HG03354 (cell line): ENCODE data around the gene BMPER.

Source experiments
- ATAC-seq: cut with Tn5 transposase; IDR thresholded peaks from one replicate; pipeline ENCODE4 v1.9.1; 2021; ENCODE audit warnings: mild to moderate bottlenecking; ENCODE audit not compliant: unreplicated experiment, poor library complexity, severe bottlenecking

Gene BMPER

DNA sequence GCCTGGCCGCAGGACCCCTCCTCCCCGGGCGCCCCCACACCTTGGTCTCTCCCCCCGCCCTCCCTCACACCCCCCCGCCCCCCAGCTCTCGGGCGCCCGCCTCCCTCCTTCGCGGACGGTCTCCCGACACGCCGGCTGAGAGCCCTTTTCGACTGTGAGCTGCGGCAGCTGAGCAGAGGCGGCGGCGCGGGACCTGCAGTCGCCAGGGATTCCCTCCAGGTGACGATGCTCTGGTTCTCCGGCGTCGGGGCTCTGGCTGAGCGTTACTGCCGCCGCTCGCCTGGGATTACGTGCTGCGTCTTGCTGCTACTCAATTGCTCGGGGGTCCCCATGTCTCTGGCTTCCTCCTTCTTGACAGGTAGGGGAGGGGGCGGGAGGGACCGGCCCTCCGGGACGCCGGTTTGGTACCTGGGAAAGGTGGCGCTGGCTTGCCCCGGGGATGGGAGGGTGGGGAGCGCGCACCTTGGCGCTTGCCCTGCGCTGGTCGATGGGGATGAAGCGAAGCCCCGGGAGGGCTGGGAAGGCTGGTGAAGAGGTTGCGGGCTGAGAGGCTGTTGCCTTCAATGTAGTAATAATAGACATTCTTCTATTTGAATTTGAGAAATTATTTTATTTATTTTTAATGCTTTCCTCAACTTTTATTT is at the start of gene BMPER:
BMPER (plus strand) TSS at position 151 of the 644 bp plus-strand sequence; CDS start at position 226, 75 bp downstream.
- ATAC-seq, result no peak

DNA sequence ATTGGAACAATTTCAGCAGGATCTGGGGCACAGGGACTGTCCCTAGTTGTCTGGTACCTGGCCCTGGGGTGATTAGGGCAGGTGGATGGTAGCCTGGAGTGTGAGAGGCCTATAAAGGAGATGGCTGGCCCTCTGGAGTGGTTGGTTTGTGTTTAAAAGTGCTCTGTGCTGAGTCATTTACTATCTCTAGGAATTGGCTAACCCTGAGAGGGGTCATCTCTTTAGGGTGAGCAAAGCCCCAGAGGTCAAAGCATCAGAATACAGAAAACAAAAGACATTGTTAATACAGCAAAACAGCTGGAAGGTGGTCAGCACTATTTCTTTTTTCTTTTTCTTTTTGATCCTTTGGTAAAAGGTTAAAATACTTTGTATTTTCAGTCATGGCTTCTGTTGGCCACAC is 43.4 kb upstream of the BMPER start:
- no peak for ATAC-seq

DNA sequence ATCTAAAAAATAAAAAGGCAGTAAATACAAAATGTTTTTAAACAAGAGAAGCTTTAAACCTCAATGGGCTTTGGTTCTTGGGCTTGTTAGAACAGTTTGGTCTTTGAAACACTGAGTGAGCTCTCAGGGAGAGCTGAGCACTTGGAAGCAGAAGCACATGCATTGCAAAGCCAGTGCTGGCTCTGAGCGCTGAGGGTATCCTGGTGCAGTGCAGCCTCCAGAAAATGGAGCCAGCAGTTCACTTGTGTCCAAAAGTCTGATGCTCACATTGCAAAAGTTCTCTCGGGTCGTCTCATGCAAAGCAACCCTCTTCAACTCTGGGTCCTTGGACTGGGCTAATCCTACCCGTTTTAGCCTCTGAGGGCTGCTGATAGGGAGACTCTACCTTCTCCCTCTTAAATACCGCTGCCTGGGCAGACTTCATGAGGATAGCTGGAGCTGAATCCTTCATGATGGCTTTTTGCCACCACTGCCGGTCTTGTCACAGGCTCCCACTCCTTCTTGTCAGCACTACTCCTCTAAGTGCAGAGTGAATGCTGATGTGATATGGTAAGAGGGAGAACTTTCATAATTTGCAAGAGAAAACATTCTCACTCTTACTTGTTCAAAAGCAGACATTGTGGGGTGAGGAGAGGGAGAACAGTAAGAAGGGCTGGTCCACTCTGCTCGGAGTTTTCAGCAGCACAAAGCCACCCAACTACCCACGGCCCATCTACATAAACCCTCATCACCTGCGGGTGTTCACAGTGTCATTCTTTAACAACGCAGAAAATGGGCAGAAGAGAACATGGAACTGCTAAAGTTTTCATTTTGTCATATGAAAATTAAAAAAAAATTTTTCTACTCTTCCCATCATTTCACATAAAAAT is 42.2 kb upstream of the BMPER start:
- ATAC-seq, result no peak

DNA sequence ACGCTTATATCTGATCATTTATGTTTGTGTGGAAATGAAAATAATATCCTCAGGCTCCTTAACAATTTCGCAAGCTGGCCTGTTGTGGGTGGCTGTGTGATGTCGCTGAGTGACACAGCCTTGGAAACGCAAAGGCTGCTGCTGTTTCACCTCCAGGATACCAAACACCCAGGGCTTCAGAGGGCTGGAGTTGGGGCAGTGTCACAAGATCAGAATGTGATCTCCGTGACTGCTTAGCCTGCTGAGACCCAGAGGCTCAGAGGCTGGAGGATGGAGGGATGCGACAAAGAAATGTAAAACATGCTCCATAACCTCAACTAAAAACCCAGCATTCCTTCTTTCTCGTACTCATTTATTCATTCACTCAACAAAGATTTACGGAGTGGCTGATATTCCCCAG is 37.2 kb upstream of the BMPER start:
- ATAC-seq, result no peak

DNA sequence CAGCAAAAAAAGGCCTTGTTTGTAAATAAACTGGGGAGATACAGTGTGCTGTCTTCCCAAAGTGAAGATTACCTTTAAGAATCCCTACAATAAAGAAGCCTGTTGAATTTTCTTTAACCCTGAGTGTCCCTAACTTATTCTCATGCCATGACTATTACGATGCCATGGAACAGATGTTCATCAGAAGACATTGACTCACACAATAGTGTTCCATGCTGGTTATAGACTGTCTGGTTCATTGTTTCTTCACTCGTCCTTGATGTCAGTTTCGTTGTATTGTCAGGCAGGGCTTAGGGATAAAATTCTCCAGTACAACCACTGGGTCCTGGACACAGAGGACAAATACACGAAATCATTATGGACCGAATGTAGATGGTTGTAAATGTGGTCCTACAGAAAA is 36.2 kb upstream of the BMPER start:
- ATAC-seq, result no peak

DNA sequence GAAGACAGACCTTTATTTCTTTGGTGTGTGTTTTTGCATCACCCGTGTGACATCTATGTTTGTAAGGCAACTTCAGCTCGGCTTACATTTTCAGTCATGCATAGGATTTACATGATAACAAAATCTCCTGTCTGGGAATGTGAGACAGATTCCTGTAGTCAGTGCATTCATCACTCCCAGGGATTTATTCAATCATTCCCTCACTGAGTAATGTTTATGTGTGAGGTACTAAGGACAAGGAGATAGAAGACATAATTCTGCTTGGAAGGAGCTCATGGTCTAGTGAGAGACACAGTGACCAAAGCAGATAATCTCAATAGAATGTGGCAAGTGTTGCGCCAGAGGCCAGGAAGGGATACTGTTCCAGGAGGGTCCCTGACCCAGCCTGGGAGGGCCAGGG is 35.2 kb upstream of the BMPER start:
- no peak for ATAC-seq

DNA sequence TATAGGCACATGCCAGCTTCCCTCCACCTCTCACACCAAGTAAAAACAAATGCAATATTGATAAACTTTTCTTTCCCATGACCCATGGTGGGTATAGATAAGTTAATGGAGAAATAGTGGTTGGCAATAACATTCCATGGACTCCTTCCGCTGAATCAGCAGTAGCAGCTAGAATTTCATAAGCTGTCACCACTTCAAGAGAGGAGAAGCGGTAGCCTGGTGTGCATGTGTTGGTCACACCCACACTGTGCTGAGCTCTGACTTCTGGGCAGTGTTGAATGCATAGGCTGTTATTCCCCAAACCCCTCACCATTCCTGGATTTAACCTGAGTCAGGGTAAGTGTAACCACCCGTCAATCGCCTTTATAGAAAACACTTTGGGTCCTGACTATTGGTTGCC is 32.5 kb upstream of the BMPER start:
- ATAC-seq, result no peak

DNA sequence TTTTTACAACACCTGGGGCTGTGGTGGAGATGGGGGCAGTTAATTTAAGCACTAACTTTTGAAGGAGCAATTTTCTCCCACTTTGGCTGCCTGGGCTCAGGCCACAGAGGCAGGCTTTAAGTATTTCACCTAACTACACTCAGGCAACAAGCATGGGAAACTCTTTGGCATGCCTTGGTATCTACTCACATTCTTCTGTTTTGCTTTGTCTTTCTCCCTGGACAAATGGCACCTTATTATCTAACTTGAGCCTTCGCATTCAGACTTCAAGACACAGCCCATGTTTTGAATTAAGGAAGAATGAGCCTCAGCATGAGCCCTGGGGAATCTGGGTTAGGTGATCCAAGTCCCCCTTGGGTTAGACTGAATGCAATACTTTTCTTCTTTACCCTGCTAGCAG is 31.8 kb upstream of the BMPER start:
- no peak for ATAC-seq

DNA sequence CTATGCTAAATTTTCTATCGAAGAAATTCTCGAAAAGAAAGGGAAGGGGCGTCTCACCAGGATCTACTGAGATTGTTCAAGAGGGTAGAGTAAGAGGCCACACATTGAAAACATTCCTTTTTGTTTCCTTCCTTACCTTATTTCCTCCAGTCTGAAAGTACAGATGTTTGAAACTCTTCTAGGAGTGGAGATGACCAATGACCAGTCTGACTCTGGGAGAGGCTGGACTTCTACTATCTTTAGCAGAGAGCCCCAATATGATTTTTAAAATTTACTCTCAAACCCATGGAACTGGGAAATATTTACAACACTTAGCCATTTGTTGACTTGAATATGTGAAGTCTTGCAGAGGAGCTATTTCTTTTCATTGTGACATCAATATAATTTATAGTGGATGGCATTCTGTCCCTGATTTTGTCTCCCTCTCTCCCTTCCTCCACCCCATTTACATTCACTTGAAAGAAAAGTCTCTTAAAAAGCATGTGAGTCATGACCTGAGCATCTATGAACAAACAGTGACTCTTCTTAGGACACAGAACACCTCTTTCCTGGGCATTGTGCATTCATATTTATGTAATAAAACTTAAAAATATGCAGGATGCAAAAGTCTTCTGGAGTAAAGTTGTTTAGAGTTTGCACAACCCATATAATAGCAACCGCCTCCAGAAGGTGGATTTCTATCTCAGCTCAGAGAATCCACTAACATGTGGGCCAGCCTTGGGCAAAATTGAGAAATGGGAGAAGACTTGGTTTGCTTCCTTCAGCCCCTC is 31.2 kb upstream of the BMPER start:
- ATAC-seq, result no peak

DNA sequence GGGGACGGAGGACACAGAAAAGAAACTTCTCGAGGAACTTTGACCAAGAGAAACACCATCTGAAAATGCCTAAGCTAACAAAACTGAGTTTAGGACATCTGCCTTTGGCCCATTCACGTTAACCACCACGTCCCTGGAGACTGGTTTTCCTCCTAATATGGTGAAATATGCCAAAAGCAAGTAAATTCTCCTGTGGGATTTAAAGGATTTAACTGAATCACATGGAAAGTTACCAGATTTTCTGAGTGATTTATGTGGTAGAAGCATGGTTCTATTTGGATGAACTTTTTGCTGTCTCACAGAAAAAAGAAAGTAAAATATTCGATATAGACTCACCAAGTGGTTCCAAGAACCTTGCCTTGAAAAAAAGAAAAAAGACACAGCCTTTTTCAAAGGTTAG is 30.4 kb upstream of the BMPER start:
- ATAC-seq, result no peak

DNA sequence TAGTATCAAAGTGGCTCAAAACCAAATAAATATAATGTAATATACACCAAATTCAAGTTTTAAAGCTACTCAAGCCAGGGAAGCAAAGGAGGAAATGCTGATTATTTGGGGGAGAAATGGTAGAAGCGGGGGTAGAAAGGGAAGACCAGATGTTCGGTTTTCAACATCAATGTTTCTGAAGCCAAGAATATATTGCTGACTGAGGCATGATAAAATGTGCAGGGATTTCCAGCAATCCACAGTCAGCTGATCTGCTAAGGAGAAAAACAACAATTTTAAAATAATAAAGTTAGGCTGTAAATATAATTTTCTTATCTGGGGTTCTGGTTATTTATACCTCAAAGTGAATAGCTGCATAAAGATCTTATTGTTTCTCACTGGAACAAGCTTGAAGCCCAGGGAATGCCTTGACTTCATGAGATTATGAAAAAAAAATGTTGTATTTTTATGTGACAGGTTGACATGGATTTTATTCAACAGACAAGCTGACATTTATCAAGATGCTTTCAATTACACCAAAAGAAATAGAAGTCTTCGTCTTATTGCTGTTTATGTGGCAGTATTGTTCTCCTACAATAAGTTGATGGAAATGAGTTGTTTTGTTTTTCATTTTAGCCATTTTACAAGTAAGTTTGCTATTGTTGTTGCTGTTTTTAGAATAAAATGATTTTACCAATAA is 28.6 kb upstream of the BMPER start:
- ATAC-seq, result no peak

DNA sequence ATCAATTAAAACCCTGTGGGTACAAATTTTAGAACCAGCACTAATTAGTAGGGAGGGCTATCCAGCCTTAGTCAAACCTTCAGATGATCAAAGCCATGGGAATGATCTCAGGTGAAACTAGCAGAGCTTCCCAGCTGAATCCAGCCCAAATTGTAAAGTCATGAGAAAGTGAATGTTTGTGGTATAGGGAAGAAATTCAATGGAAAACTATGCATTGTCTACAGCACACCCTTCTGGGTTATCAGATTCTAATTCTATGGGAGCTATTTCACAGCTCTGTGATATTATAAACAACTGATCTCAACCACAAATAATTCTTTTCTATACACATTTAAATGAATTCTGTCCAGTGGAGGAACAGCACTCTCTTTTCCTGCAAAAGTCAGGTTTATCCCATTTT is 24.6 kb upstream of the BMPER start:
- ATAC-seq, result no peak

DNA sequence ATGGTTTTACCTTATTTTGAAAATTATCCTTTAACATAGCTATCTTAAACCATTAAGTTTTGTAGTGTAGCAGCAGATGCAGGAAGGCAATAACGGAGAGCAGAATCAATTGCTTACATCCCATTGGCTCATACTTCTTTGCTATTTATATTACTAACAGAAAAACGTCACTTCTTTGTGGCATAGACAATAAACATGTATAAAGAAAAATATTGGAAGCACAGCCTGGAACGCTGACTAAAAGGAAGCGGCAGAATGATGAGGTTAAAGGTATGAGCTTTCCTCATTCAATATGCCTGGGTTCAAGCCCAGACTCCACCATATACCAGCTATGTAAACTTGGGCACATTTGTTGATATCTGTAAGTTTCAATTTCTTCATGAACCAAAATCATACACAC is 24.0 kb upstream of the BMPER start:
- no peak for ATAC-seq

DNA sequence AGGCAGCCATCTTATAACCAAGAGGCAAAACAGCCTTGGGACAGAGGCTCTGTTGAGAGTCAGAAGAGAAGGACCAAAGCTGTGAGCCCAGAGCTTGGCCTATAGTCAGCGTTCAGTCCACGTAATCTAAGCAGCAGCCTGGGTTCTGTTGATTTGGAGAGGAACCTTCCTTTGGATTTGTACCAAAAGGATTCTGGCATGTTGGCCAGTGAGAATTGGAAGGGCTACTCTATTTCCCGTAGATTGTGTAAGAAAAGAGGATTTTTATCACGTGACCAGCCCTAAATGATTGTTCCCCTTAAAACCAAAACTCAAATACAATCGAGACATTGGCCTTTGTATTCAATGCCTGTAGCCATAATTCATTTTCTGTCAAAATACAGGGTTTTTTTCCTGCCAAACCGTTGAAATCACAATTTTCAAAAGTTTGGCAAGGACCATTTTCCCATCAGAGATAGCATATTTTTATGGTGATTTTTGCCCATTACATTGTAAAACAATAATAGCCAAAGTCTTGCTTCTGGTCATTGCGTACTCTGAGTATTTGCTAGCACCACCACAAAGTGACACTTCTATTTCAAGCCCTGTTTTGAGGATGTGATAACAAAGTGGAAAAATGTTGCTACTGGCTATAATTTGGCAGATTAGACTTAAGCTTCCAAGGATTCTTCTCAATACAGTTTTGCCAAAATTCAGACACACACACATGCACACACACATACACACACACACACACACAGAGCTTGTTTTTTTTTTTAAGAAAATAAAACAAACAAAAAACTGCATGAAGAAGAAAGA is 23.1 kb upstream of the BMPER start:
- ATAC-seq, result no peak

DNA sequence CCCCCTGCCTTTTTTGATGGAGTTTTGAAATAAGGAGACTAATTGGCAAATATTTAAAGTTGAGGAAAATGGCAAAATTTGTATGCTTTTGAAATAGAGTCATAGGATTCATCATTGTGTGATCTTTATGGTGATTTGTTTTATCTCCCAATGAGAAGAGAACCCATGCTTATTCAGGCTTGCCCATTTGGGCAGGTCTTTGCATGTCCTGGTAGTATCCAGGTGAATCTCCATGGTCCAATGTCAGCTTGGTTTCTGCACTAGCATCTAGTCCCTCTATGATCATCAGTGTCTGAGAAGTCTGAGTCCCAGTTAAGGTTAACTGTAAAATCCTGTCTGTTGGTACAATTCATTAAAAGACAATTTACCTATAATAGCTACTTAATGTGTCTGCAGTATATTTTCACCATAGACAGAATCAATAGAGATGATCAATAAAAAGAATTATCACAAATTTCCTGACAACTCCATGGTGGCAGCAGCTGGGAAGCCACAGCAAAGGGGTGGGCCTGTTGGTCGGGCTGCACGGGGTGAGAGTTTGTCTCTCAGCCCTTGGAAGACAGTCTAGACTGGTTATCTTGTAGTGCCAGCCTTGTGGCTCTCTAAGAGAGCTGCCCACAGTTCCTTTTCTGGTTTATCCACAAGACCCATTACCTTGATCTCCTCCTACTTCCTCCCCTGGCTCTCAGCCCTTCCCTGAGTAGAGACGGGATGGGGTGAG is 22.2 kb upstream of the BMPER start:
- no peak for ATAC-seq

DNA sequence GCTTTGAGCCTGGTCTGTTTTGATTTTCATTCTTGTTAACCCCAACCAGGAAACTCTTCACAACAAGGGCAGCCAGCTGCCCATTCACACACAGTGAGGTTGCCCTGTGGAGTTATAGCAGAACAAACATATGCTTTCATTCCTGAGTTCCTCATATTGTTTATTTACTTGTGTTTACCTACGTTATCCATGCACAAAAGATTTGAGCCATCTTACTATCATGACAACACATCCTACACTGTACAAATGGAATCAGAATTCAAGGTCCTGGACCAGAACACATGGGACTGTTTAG is 21.7 kb upstream of the BMPER start:
- no peak for ATAC-seq

DNA sequence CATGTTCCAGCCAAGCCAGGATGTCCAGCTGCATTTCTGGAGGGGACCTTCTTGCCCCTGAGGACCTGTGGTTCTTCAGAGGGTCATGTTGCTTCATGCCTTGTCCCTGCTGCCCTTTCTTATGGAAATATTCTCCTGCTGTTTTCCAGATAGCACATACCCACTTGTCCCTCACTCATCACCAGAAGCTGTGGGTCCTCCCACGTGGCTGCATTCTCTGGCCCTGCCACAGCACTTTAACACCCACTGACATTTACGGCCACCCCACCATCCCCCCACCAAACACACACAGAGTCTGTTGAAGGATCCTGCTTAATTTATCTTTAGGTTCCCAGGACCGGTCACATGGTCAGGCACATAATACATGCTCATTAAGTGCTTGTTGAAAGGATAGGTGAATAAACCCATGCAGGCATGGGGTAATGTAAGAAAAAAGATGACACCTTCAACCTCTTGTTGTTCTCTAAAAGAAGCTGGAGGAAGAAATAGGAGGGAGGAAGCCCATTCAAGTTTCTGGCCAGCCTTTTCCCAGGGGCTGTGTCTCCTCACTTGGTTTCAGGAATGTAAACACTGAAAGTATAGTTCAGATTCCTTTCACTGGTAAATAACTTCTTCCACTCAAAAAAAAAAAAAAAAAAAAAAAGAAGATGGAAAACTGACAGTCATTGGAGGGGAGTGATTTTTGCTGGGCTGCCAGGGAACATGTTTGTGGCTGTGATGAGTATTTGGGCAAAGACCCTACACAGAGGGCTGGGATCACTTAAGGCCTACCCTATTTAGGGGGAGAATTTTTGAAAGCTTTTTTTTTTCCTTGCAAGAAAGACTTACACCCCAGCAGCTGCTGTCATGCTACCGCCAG is 19.8 kb upstream of the BMPER start:
- no peak for ATAC-seq

DNA sequence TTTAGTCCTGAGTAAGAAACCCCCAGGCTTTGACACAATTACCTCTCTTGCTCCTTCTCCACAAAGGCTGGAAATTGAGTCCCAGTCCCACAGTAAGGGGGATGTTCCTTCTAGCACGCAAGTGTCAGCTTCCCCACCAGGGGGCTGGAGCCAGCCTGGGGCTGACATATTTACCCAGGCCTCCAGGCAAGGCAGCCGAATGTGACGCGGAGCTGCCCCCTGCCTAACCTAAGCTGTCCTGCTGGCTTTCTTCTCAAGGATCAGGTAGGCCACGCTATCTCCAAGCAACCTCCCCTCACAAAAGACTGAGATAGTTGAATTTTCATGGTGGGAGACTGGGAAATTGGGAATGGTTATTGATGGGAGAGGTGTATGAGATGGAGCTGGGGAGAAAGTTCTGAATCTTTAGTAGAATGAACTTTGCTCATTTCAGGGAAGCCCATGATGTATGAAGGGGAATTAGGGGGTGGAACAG is 19.2 kb upstream of the BMPER start:
- ATAC-seq, result no peak
